Mesodermal cell (in vitro differentiated cells): ENCODE measurements around the gene DEK. TPM values are rescaled to one million over a fixed set of nuclear protein-coding genes. Genes with fewer than 3 reads are reported as not detected.
"Not testable (repeated sequence)": the region's sequence is repeated elsewhere in the genome, so short reads cannot be mapped to it uniquely, and the experiment has no call there.

ENCODE experiments used
- H3K27ac ChIP-seq: 2 replicates; pipeline ENCODE4 v1.7.0; 2013; ENCODE audit warnings: mild to moderate bottlenecking, low read depth, low read length, moderate library complexity; ENCODE audit not compliant: severe bottlenecking
- H3K36me3 ChIP-seq: 2 replicates; pipeline ENCODE4 v1.7.1; 2013; ENCODE audit warnings: mild to moderate bottlenecking, low read length, moderate library complexity; ENCODE audit not compliant: control insufficient read depth, insufficient read depth
- H3K4me1 ChIP-seq: one replicate; pipeline ENCODE4 v1.7.1; 2013; ENCODE audit warnings: mild to moderate bottlenecking, low read length; ENCODE audit not compliant: insufficient read depth, control insufficient read depth, poor library complexity, severe bottlenecking
- H3K4me3 ChIP-seq: 2 replicates; pipeline ENCODE4 v1.7.0; 2013; ENCODE audit warnings: low read length, control low read depth, mild to moderate bottlenecking; ENCODE audit not compliant: insufficient read depth, poor library complexity, severe bottlenecking; ENCODE audit errors: extremely low read depth
- H3K9me3 ChIP-seq: 2 replicates; pipeline ENCODE4 v1.7.1; 2013; ENCODE audit warnings: mild to moderate bottlenecking, low read length, moderate library complexity; ENCODE audit not compliant: control insufficient read depth
- WGBS, 2 experiments: methylation state at CpG; one replicate each; pipeline ENCODE4 v1.1.5; 2013; ENCODE audit warnings: missing lambda C conversion rate in 2 of 2; ENCODE audit not compliant: insufficient coverage in 2 of 2; 5-methylcytosine and 5-hydroxymethylcytosine counted together
- polyA plus RNA-seq, 2 experiments: library from polyadenylated mRNA; stranded (reverse); fragments of 50-300 nt; gene quantifications; one replicate each; pipeline ENCODE4 v1.2.3, GENCODE V29; 2013

Gene DEK
- 91.5 TPM for polyA plus RNA-seq (2013, experiment 1 of 2)
- polyA plus RNA-seq (2013, experiment 2 of 2) = 129 TPM

GRCh38 chr6:18264219-18264922, at the start of gene DEK:
Gene DEK (minus strand): TSS chr6:18264530. CDS start chr6:18263987, 543 bp downstream.
- Histone ChIP-seq H3K36me3 (peaks cover 33% of the 10 kb centered on the region), H3K9me3 (peaks cover 11% of the 10 kb centered on the region), H3K4me3 (peak within 1 kb of the TSS; percentile 95), H3K4me1 (peaks cover 20% of the 10 kb centered on the region), H3K27ac (peak within 1 kb of the TSS; percentile 95)
- 0% methylated on average over 71 to 77 of the region's 113 CpGs for WGBS, 2 experiments

DNA sequence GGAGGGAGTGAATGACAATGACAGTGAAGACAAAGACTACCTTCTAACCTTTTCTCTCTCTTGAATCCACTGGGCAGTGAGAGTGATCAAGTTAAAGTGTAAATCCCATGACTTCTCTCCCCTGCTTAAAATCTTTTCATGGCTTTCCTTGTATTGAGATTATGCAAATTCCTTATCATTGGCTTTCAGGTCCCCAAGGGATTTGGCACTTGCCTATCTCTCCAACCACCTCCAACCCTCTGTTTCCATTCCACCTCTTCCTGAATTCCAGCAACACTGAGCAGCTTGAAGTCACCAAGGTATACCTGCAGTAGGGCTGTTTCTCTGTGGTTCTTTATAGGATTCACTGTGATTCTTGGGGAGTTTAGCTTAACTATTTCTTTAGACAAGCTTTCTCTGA, 48.0 kb upstream of the DEK start:
- H3K9me3 ChIP-seq = peaks cover 5% of the 10 kb centered on the region
- H3K4me1 ChIP-seq = peaks cover 7% of the 10 kb centered on the region
- H3K36me3 ChIP-seq = no peaks in the 10 kb centered on the region
- H3K4me3 ChIP-seq = no peak overlapping the region
- no peak overlapping the region for H3K27ac ChIP-seq

DNA sequence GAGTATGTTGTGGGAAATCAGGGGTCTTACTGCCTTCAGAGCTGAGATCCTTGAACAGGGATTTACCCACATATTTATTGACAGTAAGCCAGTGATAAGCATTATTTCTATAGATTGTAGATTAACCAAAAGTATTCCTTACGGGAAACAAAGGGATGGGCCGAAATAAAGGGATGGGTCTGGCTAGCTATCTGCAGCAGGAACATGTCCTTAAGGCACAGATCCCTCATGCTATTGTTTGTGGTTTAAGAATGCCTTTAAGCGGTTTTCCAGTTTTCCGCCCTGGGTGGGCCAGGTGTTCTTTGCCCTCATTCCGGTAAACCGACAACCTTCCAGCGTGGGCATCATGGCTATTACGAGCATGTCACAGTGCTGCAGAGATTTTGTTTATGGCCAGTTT, 45.7 kb upstream of the DEK start:
- H3K36me3 ChIP-seq, H3K4me3 ChIP-seq, H3K27ac ChIP-seq, H3K9me3 ChIP-seq: not testable (repeated sequence)
- 90 to 100% methylated on average over 1 to 2 of the region's 8 CpGs for WGBS, 2 experiments
- peaks cover 12% of the 10 kb centered on the region for H3K4me1 ChIP-seq

GRCh38 chr6:18309046-18309445, 44.7 kb upstream of the DEK start:
- Histone ChIP-seq H3K9me3 (peaks cover 5% of the 10 kb centered on the region), H3K36me3 (no peaks in the 10 kb centered on the region), H3K4me3 (no peak overlapping the region), H3K4me1 (peaks cover 8% of the 10 kb centered on the region), H3K27ac (no peak overlapping the region)
- WGBS, 2 experiments = 100% methylated on average over 1 to 3 of the region's 5 CpGs

DNA sequence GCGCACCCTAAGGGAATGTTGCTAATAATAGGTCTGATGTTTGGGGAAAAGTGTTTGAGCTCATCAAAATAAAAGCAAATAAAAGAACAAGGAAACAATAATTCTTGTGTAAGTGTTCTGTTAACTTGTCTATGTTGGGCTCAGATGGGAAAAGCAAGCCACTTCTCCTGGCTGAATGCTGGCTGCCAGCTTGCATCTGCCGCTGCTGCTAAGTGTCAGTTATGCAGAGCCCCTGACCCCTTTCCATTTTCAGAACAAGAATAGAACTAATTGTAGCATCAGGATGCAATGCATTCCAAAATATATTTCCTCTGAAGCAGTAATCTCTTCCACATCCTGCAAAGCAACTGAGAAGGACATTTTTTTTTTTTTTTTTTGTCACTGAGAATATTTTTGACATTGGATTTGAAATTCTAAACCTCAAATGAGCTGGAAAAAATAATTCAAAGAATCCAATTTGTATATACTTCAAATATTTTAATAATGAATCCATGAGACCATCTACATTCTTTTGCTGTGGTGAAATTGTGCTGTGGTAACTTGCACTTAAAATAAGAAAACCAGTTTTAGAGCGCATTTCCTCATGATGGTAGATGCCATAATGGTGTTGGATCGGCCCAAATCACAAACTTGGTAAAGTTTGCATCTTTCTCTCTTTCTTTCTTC, 43.9 kb upstream of the DEK start:
- Histone ChIP-seq H3K27ac (no peak overlapping the region), H3K9me3 (peaks cover 5% of the 10 kb centered on the region), H3K4me3 (no peak overlapping the region), H3K4me1 (peaks cover 8% of the 10 kb centered on the region), H3K36me3 (no peaks in the 10 kb centered on the region)
- 93 to 100% methylated on average over 2 to 4 of the region's 4 CpGs for WGBS, 2 experiments

- 86 to 100% methylated on average over 2 of the region's 2 CpGs for WGBS, 2 experiments
- H3K4me3 ChIP-seq = no peak overlapping the region
- peaks cover 8% of the 10 kb centered on the region for H3K4me1 ChIP-seq
- peaks cover 5% of the 10 kb centered on the region for H3K9me3 ChIP-seq
- peak overlapping the region; percentile 64 for H3K27ac ChIP-seq
- H3K36me3 ChIP-seq = no peaks in the 10 kb centered on the region
Measured at GRCh38 chr6:18306977-18307376, 42.6 kb upstream of the DEK start.

DNA sequence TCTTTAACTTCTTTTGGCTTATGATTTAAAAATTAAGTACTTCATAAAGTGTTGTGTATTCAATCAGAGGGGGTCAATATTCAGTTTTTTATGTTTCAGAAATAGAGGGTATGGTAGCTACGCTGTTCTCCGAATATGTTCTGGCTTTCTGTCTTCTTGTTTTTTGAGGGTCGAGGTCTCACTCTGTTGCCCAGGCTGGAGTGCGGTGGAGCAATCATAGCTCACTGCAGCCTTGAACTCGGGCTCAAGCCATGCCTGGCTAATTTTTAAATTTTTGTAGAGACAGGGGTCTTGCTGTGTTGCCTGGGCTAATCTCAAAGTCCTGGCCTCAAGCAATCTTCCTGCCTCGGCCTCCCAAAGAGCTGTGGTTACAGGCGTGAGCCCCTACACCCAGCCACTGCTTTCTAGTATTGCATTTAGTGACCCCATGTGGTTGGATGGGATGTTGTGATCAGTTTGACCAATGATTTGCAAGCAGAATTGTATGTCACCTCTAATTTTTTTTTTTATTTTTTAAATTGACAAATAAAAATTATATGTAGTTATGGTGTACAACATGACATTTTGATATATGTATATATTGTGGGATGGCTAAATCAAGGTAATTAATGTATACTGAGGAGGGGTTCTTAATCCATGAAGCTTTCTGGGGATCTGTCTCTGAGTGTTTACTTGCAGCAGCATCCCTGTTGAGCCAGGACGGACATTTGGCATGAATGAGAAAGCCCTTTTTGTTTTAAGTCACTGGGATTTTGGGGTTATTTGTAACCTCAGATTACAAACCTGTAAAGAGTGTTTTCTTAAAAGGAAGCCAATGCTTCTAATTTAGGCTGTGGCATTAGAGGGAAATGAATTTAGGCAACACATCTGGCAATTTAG, 38.5 kb upstream of the DEK start:
- peaks cover 5% of the 10 kb centered on the region for H3K4me1 ChIP-seq
- no peak overlapping the region for H3K4me3 ChIP-seq
- no peaks in the 10 kb centered on the region for H3K36me3 ChIP-seq
- no peak overlapping the region for H3K27ac ChIP-seq
- 74 to 85% methylated on average over 4 to 5 of the region's 8 CpGs for whole genome bisulfite sequencing, 2 experiments
- H3K9me3 ChIP-seq = no peaks in the 10 kb centered on the region

DNA sequence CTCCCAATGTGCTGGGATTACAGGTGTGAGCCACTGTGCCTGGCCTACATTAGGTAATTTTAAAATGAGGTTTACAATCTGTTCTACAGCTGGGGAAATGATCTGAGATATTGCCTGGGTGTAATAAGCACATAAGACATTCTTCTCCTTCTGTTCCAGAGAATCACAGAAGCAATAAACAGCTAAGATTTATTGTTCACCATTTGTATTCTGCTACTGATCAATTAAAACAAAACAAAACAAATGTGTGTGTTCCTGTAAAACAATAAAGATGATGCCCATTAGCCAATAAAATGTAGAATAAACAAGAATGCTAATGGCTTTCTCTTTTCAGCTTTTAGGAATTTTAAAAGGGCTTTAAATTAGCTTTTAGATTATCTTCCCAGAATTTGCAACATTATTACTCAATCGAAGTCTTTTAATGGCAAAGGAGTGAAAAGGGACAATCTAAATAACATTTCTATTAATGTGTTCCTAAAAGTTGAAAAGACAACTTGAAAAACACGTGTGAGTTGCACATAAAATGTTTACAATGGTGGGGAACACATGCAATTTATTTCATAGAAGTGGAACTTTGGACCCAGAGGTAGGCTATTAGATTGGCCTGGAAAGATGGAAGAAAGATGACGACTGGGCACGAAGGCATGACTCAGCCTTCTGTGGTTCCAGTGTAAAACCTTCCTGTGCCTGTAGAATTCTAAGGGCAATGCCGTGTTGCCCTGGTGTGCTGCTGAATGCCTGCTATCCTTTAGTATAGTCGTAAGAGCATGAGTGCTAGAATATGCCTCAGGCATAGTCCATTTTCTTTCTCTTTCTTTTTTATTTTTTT, 29.0 kb upstream of the DEK start:
- no peak overlapping the region for H3K27ac ChIP-seq
- H3K4me3 ChIP-seq = no peak overlapping the region
- WGBS, 2 experiments = 88 to 93% methylated on average over 4 of the region's 6 CpGs
- H3K4me1 ChIP-seq = no peaks in the 10 kb centered on the region
- no peaks in the 10 kb centered on the region for H3K36me3 ChIP-seq
- H3K9me3 ChIP-seq = no peaks in the 10 kb centered on the region

GRCh38 chr6:18289283-18289682, 25.0 kb upstream of the DEK start:
- H3K36me3 ChIP-seq = no peaks in the 10 kb centered on the region
- no peaks in the 10 kb centered on the region for H3K4me1 ChIP-seq
- WGBS, 2 experiments = 82 to 98% methylated on average over 4 of the region's 4 CpGs
- no peaks in the 10 kb centered on the region for H3K9me3 ChIP-seq
- no peak overlapping the region for H3K27ac ChIP-seq
- H3K4me3 ChIP-seq = no peak overlapping the region

DNA sequence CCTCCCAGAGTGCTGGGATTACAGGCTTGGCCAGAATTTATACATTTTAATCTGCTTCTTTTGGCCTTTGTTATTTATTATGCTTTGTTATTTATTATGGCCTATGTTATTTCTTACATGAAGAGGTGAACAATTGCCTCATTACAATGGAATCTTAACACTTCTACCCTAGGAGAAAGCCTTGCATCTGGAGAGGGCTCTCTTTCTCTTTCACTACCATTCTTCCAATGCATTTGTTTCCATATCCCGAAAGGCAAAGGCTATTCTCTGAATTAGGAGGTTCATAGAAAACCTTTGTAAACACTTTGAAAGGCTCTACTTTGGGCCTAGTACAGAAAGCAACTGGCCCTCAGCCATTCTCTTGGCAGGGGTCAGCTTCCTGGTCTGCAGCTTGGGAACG, 19.9 kb upstream of the DEK start:
- no peak overlapping the region for H3K27ac ChIP-seq
- 71 to 84% methylated on average over 1 to 2 of the region's 2 CpGs for WGBS, 2 experiments
- no peaks in the 10 kb centered on the region for H3K4me1 ChIP-seq
- H3K36me3 ChIP-seq = no peaks in the 10 kb centered on the region
- no peaks in the 10 kb centered on the region for H3K9me3 ChIP-seq
- no peak overlapping the region for H3K4me3 ChIP-seq
